Stimulated activated naive CD8-positive, alpha-beta T cell treated with anti-CD3 and anti-CD28 coated beads, Interleukin-15, Interleukin-2, amounts not matched to agents 100 U/mL and 50 U/mL, for 24 hours (primary cell): ENCODE results near the gene C2orf66.

Experiments used
- ATAC-seq: fragments of 150-1000 bp; cut with Tn5 transposase; one replicate; pipeline ENCODE4 v1.10.0; 2021
- DNase-seq: peaks from one replicate; pipeline ENCODE4 v3.0.0; 2021

Gene C2orf66

DNA sequence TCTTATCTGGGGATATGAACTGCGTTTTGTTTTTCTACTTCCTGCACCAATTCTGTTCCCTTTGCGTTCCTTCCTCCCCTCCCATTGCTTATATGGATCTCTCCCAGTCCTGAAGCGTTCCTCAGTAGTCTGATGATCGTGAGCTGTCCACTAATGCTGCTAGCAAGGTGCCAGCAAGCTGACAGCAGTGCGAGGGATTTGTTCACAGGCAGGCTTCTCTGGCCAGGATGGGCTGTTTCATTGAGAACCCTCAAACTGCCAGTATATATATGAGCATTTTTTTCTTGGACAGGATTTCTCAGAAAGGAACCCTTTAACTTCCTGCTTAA lies 49.8 kb downstream of the C2orf66 start:
- no peak for DNase-seq
- no peak for ATAC-seq

GRCh38 chr2:196758474-196759377 lies 50.4 kb downstream of the C2orf66 start:
- no peak for ATAC-seq
- no peak for DNase-seq
